Stimulated activated CD8-positive, alpha-beta memory T cell treated with anti-CD3 and anti-CD28 coated beads, Interleukin-4, amount 100 ng/mL, for 48 hours (primary cell): ENCODE results near the gene LSAMP.

Experiments used
- DNase-seq: peaks from one replicate; pipeline ENCODE4 v3.0.0-alpha.2; 2020

LSAMP gene

DNA sequence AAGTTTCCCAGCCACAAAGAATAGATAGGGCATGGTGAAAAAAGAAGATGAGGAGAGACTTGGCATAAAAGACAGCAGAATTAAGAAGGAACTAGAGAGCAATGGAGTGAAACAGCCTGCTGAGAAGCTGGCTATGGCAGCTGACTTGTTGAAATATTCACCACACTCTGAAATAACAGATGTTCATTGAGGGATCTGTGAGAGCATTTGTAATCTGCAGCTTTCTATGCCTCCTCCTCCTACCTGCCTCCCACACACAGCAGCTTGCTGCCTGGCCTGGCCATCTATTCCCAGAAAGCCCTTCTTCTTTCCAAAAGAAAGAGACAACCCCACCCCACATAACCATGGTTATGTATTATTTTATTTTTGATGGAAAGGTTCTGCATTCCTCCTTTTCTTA lies 518.1 kb downstream of the LSAMP start:
- no peak for DNase-seq

- DNase-seq, result no peak
Measured at GRCh38 chr3:115922681-115923347, 522.5 kb downstream of the LSAMP start.

GRCh38 chr3:115921711-115922110 lies 523.6 kb downstream of the LSAMP start:
- DNase-seq, result no peak

DNA sequence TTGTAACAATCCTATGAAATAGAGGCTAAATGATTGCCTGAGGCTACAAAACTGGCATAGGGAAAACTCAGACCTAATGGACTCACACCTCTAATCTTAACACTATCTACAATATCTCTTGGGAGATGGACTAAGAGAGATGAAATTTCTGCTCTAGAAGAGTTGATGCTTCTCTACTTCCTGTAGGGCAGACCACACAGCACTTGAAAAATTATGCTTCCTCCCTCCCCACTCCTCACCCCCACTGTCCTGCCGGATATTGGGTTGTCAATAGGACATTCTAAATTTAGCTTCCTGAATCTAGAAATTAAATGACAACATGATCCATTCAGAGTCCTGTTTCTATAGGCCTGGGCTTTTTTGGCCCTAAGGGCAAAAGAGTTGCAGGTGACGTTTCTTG lies 526.4 kb downstream of the LSAMP start:
- no peak for DNase-seq

GRCh38 chr3:115916866-115917265 lies 528.4 kb downstream of the LSAMP start:
- no peak for DNase-seq

- no peak for DNase-seq
Measured at GRCh38 chr3:115915061-115915460, 530.2 kb downstream of the LSAMP start.

DNA sequence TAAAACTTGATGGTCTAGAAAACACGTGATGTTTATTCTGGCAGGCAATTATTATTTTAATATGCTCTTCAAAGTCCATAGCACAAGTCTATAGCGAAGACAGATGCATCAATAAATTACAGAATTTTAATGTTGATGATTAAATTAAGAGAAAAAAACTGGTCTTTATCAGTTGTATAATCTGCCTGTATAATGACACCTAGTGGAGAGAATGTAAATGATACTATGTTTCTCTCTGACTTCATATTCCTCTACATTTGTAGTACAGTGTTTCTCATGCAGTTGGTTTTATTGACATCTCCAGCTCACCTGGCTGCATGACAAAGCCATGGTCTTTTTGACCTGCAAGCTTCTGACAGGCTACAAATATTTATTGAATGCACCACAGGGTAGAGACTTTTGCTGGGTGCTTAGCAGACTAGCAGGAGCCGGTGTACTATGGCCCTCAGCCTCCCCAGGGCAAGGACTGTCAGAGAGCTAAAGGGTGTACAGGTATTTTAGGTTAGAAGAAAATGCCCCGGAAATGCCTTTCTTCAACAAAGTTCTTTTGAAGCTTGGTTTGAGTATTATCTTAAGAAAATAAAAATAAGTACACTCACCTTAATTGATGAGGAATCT lies 532.1 kb downstream of the LSAMP start:
- no peak for DNase-seq

- no peak for DNase-seq
Measured at GRCh38 chr3:115912372-115912771, 532.9 kb downstream of the LSAMP start.

DNA sequence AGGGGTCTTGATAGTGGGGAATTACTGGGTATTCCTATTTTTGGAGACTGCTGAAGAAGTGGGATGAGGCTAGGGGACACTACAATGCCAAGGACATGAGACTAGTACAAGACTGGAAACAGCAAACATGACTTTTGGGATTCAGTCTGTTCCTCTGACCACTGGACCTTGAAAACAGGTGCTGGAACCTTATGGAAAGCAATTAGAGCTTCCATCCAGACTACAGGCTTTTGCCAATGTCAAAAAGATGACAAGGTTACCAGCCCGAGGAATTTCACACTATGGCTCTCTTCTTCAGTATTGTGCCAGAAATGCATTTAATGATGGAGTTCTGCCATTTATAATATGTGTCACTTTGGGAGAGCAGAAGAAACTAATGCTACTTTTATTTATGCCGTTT lies 539.4 kb downstream of the LSAMP start:
- no peak for DNase-seq

GRCh38 chr3:115903843-115904242 lies 541.4 kb downstream of the LSAMP start:
- no peak for DNase-seq

DNA sequence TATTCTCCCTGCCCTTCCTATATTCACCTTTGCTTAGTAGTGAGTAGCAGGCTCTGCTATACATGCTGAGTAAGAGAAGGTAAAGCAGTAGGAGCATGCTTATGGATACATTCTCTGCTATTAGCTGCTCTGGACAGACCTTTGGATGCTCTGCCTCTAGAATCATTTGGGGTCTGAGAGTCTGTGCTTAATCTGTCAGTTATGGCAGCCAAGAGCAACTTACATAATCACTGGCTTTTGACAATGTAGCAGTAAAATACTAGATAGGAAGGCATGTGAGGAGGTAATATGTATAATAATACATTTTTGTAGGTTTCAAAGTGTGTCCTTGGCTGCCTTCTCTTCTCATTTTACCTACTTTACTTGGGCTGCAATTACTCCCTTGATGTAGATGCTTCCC lies 544.3 kb downstream of the LSAMP start:
- no peak for DNase-seq

- DNase-seq, result no peak
Measured at GRCh38 chr3:115899535-115899934, 545.8 kb downstream of the LSAMP start.

DNA sequence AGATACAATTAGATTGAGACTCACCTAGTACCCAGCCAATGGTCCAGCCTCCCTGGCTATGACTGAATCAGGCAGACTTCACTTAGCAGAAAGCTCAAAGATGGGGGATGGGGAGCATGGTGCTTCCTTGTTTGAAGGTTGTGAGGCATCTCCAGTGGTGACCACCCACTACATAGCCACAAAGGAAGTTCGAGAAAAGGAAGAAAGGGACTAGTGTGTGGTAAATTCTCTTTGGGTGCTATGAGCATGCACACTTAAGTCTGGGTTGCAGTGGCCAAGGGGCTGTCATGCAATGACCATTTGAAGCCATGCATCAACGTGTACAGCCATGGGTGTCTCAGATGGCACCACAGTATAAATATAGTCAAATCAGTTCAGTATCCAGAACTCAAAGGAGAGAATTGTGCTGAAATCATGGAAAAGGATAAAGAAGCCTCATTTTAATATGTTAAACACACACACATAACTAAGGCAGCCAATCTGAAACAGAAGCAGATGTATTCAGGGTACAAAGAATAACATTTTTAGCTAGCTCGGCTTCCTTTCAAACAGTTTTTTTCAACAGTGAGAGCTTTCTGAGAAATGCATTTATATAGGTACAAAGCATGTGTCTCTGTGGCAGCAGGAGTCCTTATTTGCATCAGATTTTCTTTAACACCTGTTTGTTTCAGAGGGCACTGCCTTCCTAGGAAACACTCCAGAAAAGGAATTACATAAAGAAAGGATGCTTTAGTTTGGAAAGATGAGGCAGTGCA lies 546.5 kb downstream of the LSAMP start:
- DNase-seq, result no peak

DNA sequence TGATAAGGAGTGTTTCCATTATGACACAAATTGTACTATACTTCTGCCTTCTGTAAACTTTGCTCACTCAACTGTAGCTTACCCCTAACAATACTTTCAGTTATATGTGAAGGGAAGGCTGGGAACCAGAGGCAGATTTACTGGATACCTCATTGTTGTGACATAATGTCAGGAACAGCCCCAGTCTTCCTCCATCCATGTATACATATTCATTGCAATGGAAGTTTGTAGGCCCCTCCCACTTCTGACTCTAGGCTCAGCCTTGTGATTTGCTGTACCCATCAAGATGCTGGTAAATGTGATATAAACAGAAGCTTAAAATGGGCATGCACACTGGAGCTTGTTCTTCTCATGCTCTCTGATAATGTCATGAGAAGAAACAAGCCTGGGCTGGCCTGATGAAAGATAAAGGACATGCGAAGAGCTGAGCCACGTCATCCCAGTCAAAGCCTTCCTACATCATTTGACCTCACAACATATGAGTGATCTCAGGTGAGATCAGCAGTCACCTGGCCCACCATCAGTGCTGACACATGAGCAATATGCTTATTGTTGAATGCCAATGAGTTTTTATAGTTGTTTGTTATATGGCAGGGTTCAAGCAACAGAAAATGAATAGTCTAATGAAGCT lies 554.2 kb downstream of the LSAMP start:
- DNase-seq, result no peak

GRCh38 chr3:115890579-115890978 lies 554.7 kb downstream of the LSAMP start:
- DNase-seq, result no peak

DNA sequence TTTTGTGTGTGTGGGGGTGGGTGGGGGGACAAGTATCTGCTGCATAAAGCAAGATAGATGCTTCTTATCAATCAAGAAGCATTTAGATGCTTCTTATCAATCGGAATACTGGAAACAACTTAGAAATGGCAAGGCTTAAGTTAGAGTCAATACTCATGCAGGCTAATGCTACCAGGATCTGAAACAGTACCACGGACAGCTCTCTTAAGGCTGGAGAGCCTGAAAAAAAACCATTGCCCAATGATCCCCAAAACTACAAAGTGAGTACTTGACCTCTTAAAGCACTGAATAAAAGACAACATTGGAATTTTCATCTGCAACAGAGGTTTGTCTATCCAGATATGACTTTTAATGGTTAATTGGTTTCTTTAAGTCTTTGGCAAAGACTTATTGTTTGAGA lies 559.7 kb downstream of the LSAMP start:
- DNase-seq, result no peak

- no peak for DNase-seq
Measured at GRCh38 chr3:115877615-115877899, 567.7 kb downstream of the LSAMP start.

GRCh38 chr3:115876876-115877614 lies 568.2 kb downstream of the LSAMP start:
- no peak for DNase-seq

DNA sequence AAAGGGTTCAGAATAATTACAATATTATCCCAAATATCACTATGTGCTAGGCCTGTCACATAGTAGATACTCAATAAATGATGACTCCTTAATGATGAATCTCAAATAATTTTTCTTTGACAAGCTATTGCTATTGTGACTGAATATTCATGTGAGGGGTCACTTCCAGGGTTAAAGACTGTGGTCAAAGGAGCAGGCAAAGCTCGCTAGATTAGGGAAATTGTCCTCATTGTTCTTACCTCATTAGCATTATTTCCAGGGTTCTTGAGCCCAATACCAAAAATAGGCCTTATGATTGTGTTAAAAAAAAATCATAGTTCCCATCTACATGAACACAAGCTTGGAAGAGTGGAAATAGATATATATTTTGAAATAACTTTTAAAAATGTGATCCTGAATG lies 569.8 kb downstream of the LSAMP start:
- no peak for DNase-seq

GRCh38 chr3:115871735-115872134 lies 573.6 kb downstream of the LSAMP start:
- DNase-seq, result no peak

DNA sequence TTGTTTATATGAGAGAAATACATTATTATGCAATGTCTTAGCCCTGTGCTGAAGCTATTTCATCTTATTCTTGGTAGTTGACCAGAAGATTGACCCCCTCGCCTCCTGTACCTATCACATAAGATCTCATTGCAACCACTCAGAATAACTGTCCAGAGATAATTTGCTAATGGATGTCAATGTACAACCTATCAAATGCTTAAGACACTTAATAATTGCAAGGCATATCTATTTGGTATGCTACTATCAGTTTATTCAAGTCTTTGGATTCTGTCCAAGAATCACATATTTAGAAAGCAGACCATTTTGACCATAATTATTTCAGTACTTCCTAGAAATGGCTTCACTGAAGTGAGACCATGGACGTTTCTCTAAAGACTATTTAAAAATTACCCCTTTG lies 580.4 kb downstream of the LSAMP start:
- no peak for DNase-seq

GRCh38 chr3:115862849-115863248 lies 582.4 kb downstream of the LSAMP start:
- DNase-seq, result no peak

- no peak for DNase-seq
Measured at GRCh38 chr3:115862099-115862498, 583.2 kb downstream of the LSAMP start.
